Large intestine (tissue), 3 donors: ENCODE data around the gene GCLC. TPM values are rescaled to one million over a fixed set of nuclear protein-coding genes. Genes with fewer than 3 reads are reported as not detected.
"Not testable (repeated sequence)": the region's sequence is repeated elsewhere in the genome, so short reads cannot be mapped to it uniquely, and the experiment has no call there.

Source experiments
- DNase-seq, 2 donors: peaks; one replicate each; pipeline versions ENCODE4 v3.0.0 to v3.0.0-alpha.2; 2013
- H3K27ac ChIP-seq: one replicate; pipeline ENCODE4 v1.5.1; 2013; ENCODE audit warnings: low read length
- H3K27me3 ChIP-seq: 2 replicates; pipeline ENCODE4 v1.6.1; 2013; ENCODE audit warnings: low read length; ENCODE audit not compliant: control insufficient read depth, insufficient read depth
- H3K36me3 ChIP-seq: 2 replicates; pipeline ENCODE4 v1.6.1; 2013; ENCODE audit warnings: low read length; ENCODE audit not compliant: control insufficient read depth, insufficient read depth
- H3K4me1 ChIP-seq: one replicate; pipeline ENCODE4 v1.6.1; 2013; ENCODE audit warnings: low read length; ENCODE audit not compliant: control insufficient read depth, insufficient read depth
- H3K4me3 ChIP-seq: one replicate; pipeline ENCODE4 v1.5.1; 2013; ENCODE audit warnings: low read length
- H3K9me3 ChIP-seq: one replicate; pipeline ENCODE4 v1.6.1; 2013; ENCODE audit warnings: mild to moderate bottlenecking, low read depth, low read length, moderate library complexity; ENCODE audit not compliant: control insufficient read depth
- WGBS: methylation state at CpG from one replicate; pipeline ENCODE4 v1.1.5; 2013; ENCODE audit warnings: low lambda C conversion rate; ENCODE audit not compliant: insufficient coverage; 5-methylcytosine and 5-hydroxymethylcytosine counted together
- polyA plus RNA-seq: library from polyadenylated mRNA; unstranded; fragments of 120-200 nt; gene quantifications from one replicate; pipeline ENCODE4 v1.2.1, GENCODE V29; 2013

GCLC gene
- polyA plus RNA-seq, 1 donor, result 54.7 TPM

DNA sequence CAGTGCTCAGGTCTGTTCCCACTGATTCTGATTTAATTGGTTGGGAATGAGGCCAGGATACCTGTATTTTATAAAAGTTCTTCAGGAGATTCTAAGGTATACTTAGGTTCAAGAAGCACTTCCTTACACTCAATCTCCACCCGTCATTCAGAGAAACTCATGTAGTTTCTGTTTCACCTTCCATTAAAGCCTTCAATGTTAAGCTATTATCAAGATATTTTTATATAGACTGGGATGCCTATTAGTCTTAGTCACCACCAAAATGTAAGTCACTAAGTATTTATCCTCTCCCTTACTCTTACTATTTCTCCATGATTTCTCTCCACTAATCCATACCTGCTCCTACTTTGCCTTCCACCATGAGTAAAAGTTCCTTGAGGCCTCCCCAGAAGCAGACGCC lies 38.1 kb upstream of the GCLC start:
- no CpG with 5 or more reads among the region's 2 CpGs for WGBS
- no peaks in the 10 kb centered on the region for H3K4me1 ChIP-seq
- H3K4me3 ChIP-seq, result no peak overlapping the region
- H3K27me3 ChIP-seq, result no peaks in the 10 kb centered on the region
- no peak overlapping the region for H3K27ac ChIP-seq
- H3K9me3 ChIP-seq, result no peaks in the 10 kb centered on the region
- H3K36me3 ChIP-seq, result no peaks in the 10 kb centered on the region
- peak in 1 of 2 donors; percentile 51 for DNase-seq

DNA sequence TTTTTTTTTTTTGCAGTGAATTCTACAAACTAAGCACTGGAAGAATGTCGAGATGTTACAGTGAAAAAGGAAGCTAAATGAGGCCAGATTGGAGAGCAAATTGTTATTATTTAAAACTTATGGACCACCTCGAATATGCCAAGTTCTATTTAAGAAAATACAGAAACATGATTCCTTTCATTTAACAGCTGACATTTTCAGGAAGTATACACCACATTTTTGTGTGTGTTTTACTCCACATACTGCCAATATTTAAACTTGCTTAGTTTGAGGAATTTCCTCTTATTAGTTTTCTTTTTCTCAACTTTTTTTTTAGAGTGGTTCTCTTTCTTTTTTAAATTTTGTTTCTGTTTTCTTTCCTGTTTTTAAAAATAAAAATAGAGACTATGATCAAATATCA lies 37.0 kb upstream of the GCLC start:
- no peak overlapping the region for H3K27ac ChIP-seq

DNA sequence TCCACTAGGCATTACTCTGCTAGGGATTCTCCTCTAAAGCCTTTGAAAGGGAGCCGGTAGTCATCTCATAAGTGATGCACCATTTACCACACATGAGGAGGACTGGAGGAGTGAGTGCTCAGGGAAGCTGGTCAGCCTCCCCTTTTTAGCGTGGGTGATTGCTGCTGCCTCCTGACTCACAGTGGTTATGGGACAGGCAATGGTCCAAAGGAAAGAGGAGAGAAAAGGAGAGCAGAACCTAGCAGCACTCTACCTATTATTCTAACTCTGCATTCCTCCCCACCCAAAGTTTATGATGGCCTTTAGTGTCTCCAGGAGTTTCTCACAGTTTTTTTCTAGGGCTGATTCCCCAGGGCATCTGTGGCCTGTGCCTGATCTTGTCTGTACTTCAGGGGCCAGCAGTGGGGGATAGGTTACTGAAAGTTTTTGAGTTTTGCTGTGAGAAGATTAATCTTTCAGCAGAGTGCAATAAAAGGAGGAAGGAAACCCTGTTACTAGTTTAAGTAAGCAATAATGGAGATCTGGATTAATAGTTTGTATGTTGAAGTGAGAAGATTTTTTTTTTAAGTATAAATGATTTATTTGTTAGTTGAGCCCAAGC lies 36.4 kb upstream of the GCLC start:
- DNase-seq, result no peak
- Histone ChIP-seq H3K27me3 (no peaks in the 10 kb centered on the region), H3K4me1 (no peaks in the 10 kb centered on the region), H3K9me3 (no peaks in the 10 kb centered on the region), H3K36me3 (no peaks in the 10 kb centered on the region), H3K4me3 (no peak overlapping the region), H3K27ac (no peak overlapping the region)
- no CpG with 5 or more reads among the region's 2 CpGs for WGBS

More for the DNA sequence above, 37.0 kb upstream of the GCLC start:
- H3K4me3 ChIP-seq, result no peak overlapping the region
- H3K9me3 ChIP-seq, result no peaks in the 10 kb centered on the region
- no CpG with 5 or more reads among the region's 2 CpGs for WGBS
- no peaks in the 10 kb centered on the region for H3K4me1 ChIP-seq
- DNase-seq, result no peak
- no peaks in the 10 kb centered on the region for H3K27me3 ChIP-seq
- no peaks in the 10 kb centered on the region for H3K36me3 ChIP-seq

DNA sequence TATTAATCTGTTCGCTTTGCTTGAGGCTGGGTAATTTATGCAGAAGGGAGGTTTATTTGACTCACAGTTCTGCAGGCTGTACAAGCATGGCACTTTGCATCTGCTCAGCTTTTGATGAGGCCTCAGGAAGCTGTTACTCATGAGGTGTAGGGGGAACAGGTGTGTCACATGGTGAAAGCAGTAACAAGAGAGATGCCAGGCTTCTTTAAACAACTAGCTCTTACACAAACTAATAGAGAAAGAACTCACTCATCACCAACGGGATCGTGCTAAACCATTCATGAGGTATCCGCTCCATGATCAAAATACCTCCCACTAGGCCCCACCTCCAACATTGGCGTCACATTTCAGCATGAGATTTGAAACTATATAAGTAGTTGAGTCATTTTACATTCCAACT lies 34.4 kb upstream of the GCLC start:
- no peak overlapping the region for H3K27ac ChIP-seq
- no peaks in the 10 kb centered on the region for H3K4me1 ChIP-seq
- DNase-seq, result no peak
- H3K27me3 ChIP-seq, result no peaks in the 10 kb centered on the region
- WGBS, result no CpG with 5 or more reads among the region's 5 CpGs
- no peaks in the 10 kb centered on the region for H3K9me3 ChIP-seq
- no peak overlapping the region for H3K4me3 ChIP-seq
- H3K36me3 ChIP-seq, result no peaks in the 10 kb centered on the region

DNA sequence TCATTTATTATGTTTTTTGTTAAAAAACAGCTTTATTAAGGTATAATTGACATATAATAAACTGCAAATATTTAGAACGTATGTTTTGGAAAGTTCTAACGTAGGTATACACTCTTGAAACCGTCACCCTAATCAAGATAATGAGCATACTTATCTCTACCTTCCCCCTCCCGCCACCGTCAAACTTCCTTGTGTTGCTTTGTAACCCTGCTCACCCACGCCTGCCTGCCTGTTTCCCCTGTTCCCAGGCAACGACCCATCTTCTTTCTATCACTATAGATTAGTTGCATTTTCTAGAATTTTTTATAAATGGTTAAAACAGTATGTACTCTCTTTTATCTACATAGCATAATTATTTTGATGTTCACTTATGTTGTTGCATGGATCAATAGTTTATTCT lies 33.5 kb upstream of the GCLC start:
- no peak for DNase-seq
- H3K9me3 ChIP-seq, result no peaks in the 10 kb centered on the region
- H3K4me3 ChIP-seq, result no peak overlapping the region
- no peak overlapping the region for H3K27ac ChIP-seq
- WGBS, result 27% methylated on average over 2 of the region's 7 CpGs
- no peaks in the 10 kb centered on the region for H3K36me3 ChIP-seq
- no peaks in the 10 kb centered on the region for H3K27me3 ChIP-seq
- H3K4me1 ChIP-seq, result no peaks in the 10 kb centered on the region

DNA sequence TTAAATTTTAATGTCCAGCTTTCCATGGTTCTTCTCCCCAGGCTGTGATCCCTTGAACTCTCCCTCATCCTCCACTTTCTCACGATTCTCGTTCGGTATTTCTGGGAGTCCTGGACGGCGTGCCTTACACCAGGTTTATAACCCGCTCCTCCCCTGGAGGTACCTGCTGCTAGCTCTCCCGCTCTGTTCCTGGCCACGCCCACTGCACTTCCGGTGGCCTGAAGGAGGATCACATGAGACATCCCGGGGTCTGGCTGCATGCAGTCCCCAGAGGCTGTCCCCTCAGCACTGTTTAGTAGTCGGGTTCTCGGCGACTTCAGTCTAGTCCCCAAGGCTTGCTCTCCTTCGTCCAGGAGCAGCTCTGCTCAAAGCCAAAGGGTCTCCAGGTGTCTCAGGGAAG lies 28.4 kb upstream of the GCLC start:
- H3K27ac ChIP-seq, result no peak overlapping the region
- no peaks in the 10 kb centered on the region for H3K36me3 ChIP-seq
- DNase-seq, result no peak
- no peaks in the 10 kb centered on the region for H3K27me3 ChIP-seq
- no peaks in the 10 kb centered on the region for H3K4me1 ChIP-seq
- WGBS, result no CpG with 5 or more reads among the region's 14 CpGs
- no peak overlapping the region for H3K4me3 ChIP-seq
- no peaks in the 10 kb centered on the region for H3K9me3 ChIP-seq

DNA sequence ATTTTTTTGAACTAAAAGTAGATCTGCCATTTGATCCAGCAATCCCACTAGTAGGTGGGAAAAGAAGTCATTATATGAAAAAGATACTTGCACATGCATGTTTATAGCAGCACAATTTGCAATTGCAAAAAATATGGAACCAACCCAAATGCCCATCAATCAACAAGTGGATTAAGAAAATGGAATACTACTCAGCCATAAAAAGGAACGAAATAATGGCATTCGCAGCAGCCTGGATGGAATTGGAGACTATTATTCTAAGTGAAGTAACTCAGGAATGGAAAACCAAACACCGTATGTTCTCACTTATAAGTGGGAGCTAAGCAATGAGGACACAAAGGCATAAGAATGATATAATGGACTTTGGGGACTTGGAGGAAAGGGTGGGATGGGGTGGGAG lies 27.5 kb upstream of the GCLC start:
- not testable (repeated sequence) for H3K4me1 ChIP-seq, H3K27me3 ChIP-seq, DNase-seq, H3K4me3 ChIP-seq, H3K27ac ChIP-seq, H3K9me3 ChIP-seq, H3K36me3 ChIP-seq
- WGBS, result 100% methylated on average over 2 of the region's 3 CpGs

DNA sequence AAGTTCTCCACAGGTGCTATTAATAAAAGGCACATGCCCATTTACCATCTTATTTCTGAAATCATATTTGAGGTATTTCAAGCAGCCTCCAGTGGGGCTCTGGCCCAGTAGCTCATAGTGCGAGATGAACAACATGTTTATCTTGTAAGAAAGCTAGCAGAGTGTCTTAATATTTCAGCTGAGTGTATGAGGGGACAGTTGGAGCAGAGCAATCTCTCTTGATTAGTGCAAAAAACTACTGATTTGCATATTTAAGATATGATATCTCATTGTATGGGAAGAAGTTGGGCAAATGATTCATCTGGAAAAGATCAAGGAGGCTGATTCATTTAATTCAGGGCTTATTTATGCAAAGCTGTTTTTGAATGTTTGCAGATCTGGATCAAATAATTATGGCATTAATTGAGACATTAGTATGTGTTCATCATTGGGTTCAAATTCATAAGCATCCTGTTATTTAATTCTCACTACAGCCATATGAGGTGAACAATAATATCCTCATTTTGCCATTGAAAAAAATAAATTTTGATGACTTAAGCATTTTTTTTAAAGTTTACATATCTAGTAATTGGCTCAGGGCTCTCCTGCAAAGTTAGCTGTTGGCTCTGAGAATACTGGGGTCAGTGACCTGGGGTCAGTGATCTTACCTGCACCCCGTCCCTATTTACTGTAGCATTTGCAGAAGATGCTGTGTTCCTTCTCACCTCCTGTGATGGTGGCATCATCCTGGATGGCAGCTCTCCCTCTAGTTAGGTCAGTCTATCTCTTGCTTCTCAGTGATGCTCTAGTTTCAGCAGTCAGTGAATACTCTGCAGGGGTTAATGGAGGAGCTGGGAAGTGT lies 24.1 kb upstream of the GCLC start:
- H3K4me3 ChIP-seq, result no peak overlapping the region
- H3K4me1 ChIP-seq, result no peaks in the 10 kb centered on the region

DNA sequence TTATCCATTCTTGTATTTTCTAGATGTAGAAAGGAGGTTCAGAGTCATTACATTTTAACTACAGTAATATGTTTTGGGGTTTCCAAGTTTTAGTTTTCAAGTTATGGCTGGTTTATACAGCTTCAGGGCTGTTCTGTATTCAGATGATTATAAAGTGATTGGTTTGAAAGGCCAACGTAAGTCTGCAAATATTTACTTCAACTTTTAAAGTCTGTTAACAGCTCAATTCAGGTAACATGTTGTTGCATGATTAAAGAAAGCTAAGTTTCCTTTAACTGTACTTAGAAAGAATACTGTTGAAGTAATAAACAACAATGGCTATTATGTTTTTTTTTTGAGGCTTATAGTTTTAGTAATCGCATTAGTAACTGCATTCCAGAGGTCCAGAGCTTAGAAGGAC lies 22.8 kb upstream of the GCLC start:
- Histone ChIP-seq H3K4me1 (no peaks in the 10 kb centered on the region), H3K9me3 (no peaks in the 10 kb centered on the region), H3K4me3 (no peak overlapping the region), H3K36me3 (no peaks in the 10 kb centered on the region), H3K27ac (no peak overlapping the region), H3K27me3 (no peaks in the 10 kb centered on the region)
- no peak for DNase-seq
- WGBS, result 100% methylated on average over 1 of the region's 2 CpGs

More for the DNA sequence above, 24.1 kb upstream of the GCLC start:
- Histone ChIP-seq H3K36me3 (no peaks in the 10 kb centered on the region), H3K27me3 (no peaks in the 10 kb centered on the region), H3K27ac (no peak overlapping the region), H3K9me3 (no peaks in the 10 kb centered on the region)
- WGBS, result no CpG with 5 or more reads among the region's 2 CpGs
- DNase-seq, result no peak

DNA sequence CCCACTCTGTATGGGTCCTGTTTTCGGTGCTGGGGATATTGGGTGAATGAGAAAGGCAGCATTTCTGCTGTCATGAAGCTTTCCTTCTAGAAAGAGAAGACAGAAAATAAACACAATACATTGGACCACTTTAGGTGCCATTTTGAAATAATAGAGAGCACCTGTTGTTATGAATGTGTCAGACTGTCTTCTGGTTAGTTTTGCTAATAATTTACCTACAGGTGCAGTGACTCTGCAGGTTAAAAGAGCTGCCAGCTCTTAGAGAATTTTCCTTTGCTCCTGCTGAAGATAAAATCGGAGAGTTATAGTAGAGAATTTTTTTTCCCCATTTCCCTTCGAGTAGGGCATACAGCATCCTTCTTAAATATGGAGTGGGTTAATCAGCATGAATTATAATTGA lies 21.9 kb upstream of the GCLC start:
- no peaks in the 10 kb centered on the region for H3K27me3 ChIP-seq
- H3K4me3 ChIP-seq, result no peak overlapping the region
- H3K36me3 ChIP-seq, result no peaks in the 10 kb centered on the region
- WGBS, result no CpG with 5 or more reads among the region's 3 CpGs
- no peaks in the 10 kb centered on the region for H3K9me3 ChIP-seq
- DNase-seq, result peak in 1 of 2 donors; percentile 24
- peak overlapping the region; percentile 0 for H3K27ac ChIP-seq
- no peaks in the 10 kb centered on the region for H3K4me1 ChIP-seq

DNA sequence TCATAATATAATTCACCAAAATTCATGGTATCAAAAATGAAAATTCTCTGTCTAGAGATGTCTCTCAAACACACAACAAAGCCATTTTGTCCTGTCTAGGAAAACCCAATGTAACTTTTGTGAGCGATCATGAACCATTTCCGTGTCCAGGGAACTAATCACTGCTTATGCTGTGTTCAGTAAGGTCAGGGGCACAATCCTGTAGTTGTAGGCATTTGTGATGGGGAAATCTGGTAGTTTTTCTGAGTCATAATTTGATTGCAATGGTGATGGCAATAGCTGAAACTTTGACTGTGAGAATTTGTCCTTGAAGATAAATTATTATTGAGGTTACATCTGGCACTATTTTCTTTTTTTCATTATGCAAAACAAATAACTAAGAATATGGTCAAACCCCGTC lies 21.0 kb upstream of the GCLC start:
- Histone ChIP-seq H3K4me3 (no peak overlapping the region), H3K27me3 (no peaks in the 10 kb centered on the region), H3K4me1 (no peaks in the 10 kb centered on the region), H3K27ac (no peak overlapping the region), H3K9me3 (no peaks in the 10 kb centered on the region), H3K36me3 (no peaks in the 10 kb centered on the region)
- 100% methylated on average over 2 of the region's 3 CpGs for WGBS
- DNase-seq, result no peak
